ENCODE data around the gene ATRNL1.

ATRNL1 gene, protein sequence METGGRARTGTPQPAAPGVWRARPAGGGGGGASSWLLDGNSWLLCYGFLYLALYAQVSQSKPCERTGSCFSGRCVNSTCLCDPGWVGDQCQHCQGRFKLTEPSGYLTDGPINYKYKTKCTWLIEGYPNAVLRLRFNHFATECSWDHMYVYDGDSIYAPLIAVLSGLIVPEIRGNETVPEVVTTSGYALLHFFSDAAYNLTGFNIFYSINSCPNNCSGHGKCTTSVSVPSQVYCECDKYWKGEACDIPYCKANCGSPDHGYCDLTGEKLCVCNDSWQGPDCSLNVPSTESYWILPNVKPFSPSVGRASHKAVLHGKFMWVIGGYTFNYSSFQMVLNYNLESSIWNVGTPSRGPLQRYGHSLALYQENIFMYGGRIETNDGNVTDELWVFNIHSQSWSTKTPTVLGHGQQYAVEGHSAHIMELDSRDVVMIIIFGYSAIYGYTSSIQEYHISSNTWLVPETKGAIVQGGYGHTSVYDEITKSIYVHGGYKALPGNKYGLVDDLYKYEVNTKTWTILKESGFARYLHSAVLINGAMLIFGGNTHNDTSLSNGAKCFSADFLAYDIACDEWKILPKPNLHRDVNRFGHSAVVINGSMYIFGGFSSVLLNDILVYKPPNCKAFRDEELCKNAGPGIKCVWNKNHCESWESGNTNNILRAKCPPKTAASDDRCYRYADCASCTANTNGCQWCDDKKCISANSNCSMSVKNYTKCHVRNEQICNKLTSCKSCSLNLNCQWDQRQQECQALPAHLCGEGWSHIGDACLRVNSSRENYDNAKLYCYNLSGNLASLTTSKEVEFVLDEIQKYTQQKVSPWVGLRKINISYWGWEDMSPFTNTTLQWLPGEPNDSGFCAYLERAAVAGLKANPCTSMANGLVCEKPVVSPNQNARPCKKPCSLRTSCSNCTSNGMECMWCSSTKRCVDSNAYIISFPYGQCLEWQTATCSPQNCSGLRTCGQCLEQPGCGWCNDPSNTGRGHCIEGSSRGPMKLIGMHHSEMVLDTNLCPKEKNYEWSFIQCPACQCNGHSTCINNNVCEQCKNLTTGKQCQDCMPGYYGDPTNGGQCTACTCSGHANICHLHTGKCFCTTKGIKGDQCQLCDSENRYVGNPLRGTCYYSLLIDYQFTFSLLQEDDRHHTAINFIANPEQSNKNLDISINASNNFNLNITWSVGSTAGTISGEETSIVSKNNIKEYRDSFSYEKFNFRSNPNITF (N-terminal part only)

DNA sequence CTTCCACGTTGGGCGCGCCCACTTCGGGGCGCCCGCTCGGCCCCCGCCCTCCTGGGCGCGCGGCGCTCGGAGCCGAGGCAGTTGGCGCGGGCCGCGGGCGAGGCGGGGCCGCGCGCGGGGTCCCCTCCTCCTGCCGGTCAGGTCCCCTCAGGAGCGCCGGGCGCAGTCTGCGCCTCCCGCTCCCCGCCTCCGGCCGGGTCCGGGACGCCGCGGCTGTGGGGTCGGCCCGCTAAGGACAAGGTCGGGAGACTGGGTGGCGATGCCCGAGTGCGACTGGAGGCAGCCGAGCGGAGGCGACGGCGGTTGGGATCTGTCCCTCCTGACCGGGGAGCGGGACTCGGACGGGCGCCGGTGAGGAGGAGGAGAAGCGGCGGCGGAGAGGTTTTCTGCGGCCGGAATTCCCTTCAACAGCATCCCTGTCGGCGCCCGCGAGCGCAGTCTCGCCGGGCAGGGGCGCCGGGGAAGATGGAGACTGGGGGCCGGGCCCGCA is at the start of gene ATRNL1:
ATRNL1 (plus strand) TSS at position 80 of the 490 bp plus-strand sequence; CDS start at position 466, 386 bp downstream.
- DNase-seq, result no peak

DNA sequence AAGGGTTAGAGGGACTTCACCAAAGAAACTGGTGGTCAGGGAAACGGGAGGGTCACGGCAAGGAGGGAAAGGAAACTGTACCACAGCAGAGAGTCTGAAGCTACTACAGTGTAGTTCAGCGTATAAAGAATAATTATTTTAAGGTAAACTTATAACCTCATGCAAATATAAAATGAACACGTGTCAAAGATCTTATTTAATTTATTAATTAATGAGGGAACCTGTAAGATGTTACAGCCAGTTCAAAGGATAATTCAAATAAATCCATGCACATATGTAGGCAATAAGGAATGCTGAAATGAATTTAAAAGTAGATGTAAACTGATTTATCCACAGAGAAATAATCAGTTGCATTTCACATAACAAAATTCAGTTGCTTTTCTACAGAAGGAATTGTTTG is 49.4 kb upstream of the ATRNL1 start:
- no peak for DNase-seq

DNA sequence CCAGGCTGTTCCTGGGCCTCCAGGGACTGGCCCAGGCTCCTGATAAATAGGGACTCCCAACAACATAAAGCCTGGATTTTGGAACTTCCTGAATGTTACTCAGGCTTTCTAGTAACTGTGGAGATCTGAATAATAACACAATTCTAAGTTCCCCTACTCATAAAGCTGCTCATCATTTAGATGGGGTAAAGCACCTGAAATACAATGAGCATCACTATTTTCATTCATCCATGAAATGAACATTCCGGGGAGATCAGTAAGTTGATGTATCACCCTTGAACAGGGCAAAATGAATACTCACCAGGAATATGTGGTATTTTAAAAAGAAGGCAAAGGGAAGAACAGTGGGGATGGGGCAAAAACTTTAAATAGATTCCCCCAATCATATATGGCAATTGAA is 48.3 kb upstream of the ATRNL1 start:
- DNase-seq, result no peak

DNA sequence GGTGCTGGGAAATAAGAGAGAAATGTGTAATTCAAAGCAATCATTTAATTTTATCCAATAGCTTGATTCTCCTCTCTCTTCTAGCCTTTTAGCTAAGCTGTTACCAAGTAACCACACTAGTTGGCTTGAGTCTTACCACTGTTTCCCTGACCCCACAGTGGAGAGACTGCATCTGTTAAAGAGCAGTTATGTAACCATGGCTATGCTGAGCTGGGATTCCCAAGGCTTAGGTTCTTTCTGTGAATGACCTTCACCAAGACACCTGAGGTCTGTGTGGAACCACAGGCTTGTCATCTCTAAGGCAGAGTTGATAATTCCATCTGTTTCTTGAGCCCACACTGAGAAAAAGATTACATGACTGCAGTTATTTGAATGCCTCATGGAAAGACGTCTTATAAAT is 47.7 kb upstream of the ATRNL1 start:
- DNase-seq, result no peak

DNA sequence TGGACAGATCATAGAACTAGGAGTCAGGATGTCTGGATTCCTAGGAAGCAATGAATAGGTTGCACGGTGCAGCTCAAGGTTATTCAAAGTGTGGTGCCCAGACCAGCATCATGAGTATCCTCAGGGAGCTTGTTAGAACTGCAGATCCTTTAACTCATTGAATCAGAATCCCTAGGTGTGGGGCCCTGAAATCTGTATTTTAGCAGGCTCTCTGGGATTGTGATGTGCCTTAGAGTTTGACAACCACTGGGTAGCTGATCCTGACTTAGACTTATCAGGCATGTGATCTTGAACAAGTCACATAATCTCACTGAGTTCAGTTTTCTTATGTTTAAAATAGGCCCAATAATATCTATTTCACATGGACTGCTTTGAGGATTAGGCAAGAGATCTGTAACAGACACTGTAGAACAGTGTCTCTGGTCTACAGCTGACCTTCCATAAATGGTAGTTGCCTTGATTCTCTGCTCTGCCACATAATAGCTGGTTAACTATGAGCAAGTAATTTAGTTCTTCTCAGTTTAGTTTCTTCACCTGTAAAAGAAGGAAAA is 46.4 kb upstream of the ATRNL1 start:
- no peak for DNase-seq

DNA sequence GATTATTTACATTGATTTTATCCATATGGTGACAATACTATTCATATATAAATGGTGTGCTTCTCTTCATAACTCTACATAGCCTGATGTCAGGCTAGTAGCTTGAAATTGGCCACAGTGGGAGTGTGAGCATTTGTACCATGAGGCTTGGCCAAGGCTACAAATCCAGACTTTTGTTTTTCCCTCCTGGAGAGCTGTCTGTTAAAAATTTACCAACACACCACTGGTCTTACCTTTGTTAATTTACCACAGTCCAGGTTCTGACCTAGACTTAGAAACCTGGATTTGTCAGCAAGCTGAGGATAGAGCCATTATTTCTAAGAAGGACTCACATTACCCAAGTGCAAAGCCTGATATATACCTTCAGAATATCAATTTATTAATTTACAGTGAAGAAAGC is 45.5 kb upstream of the ATRNL1 start:
- DNase-seq, result no peak

DNA sequence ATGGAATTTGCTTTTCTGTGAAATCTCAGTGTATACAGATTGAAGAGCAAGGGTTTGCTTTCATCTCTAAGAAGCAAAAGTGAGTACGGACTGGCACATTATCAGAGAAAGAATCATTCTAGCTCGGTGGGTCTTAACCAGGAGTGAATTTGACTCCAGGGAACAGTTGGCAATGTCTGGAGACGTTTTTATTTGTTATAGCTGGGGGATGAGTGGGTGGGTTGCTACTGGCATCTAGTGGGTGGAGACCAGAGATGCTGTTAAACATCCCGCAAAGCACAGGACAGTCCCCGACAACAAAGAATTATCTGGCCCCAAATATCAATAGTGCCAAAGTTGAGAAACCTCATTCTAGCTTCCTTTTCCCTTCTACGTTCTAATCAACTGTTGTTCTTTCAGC is 43.8 kb upstream of the ATRNL1 start:
- no peak for DNase-seq

DNA sequence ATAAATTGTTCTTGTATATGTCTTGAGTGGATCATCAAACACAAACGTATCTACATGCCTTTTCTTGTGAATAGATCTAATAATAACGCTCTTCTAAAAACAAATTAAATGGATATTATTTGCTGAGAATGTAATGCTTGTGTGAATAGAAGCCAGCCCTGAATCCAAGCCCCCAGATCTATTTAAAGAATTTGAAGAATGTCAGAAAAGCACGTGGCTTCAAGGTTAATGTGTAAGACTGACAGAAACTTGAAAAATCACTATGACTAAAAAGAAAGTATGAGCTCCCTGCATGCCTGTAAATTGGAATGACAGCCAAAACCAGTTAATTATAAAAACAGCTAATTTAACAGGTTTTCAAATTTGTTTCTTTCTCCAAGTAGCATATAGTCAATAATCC is 43.2 kb upstream of the ATRNL1 start:
- no peak for DNase-seq

DNA sequence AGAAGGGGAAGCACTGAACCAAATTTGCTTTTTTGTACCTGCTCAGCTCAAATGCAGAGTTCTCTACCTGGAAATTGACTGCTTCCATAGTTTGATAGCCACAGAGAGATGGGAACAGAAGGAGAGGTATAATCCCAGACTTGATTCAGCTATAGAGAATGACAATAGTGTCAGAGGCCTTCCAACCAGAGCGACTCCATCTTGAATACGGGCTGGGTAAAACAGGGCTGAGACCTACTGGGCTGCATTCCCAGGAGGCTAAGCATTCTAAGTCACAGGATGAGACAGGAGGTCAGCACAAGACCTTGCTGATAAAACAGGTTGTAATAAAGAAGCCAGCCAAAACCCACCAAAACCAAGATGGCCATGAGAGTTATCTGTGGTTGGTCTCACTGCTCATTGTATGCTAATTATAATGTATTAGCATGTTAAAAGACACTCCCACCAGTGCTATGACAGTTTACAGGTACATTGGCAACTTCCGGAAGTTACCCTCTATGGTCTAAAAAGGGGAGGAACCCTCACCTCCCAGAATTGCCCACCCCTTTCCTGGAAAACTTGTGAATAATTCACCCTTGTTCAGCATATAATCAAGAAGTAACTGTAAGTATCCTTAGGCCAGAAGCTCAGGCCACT is 42.7 kb upstream of the ATRNL1 start:
- no peak for DNase-seq

DNA sequence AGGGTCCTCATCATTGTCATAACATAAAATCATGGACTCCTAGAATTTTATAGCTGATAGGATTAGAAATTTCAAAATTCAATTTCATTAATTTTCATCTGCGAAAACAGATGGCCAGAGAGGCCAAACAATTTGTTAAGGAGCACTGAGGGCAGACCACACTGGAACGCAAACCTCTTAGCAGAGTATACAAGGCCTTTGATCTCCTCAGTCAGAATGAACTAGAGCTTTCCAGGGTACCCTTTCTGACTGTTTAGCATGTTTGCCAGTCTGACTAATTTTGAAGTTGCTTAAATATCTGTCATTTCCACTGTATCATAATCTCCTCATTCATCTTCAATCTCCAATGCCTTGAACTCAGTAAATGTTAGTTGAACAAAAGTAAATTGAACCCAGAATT is 41.9 kb upstream of the ATRNL1 start:
- no peak for DNase-seq

DNA sequence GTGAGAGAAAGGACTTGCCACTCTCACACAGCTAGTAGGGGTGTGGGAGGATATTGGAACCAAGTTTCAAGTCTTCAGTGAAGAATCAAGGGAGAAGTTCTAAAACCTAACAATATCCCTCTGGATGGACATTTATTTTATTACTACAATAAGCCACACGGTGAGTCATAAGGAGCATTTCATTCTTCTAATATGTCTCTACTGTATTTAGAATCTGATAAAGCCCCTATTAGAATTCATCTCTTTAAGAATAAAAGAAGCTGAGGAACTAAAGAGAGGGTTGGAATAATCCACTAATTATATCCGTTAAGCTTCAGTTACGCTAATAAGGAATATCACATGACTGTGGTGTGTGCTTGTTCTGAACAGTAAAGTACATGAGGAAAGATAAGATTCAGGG is 40.9 kb upstream of the ATRNL1 start:
- DNase-seq, result no peak

DNA sequence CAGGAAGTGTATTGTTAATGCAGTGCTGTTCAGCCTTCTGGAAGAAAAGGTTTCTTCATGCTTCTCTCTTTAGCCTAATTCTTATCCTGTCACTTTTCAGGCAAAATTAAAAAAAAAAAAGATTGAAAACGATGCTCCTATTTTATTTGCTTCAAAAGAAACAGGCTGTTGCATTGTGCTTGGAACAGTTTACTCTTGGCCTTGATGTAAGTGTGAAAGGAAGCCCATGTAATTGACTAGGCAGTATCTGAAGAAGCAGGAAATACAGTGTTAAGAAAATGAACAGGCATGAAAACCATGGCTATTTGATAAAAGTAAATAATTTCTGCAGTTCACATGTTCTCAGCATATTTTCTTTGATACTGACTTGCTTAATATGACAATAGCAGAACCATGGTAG is 40.4 kb upstream of the ATRNL1 start:
- DNase-seq, result no peak

DNA sequence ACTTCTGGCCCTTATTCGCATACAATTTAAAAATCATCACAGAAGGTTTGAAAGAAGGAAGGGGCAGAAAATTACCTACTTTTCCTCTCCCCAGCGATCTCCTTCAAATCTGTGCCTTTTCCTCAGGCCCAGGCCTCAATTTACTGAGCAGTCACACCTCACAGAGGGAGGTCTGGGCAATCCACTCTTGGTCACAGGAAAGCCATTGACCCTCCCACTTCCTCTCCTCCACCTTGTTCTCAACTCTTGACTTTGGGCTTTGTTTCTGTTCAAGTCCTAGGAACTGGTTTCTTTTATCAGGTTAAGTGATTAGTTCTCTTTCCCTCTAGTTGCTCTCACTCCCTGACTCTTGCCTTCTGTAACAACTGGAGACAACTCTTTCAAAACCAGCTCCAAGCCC is 37.0 kb upstream of the ATRNL1 start:
- DNase-seq, result no peak

DNA sequence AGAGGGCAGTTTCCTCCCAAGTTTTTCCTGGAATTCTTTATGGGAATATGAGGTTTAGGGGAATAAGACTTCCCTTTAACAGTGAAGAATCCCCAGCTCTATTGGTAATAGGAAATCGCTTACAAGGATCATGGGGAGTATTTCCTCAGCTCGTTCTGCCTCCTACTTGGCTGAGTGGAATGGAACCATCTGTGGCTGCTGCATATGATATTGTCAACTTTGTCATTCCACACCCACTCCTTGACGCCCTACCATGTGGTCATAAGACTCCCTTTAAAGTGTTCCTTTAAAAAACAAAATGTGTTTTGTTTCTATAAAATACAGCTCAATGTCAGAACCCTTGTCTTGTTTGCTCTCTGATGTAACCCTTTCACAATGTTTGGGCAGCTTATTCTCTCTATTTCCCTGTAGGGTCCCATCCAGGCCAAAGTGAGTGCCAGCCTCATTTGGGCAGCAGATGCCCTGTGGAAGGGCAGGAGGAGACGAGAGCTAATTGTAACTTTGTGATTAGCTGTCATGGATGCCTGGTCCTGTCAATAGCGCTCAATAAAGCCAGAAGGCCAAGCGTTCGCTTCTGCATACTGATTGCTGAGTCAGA is 33.8 kb upstream of the ATRNL1 start:
- DNase-seq, result no peak

DNA sequence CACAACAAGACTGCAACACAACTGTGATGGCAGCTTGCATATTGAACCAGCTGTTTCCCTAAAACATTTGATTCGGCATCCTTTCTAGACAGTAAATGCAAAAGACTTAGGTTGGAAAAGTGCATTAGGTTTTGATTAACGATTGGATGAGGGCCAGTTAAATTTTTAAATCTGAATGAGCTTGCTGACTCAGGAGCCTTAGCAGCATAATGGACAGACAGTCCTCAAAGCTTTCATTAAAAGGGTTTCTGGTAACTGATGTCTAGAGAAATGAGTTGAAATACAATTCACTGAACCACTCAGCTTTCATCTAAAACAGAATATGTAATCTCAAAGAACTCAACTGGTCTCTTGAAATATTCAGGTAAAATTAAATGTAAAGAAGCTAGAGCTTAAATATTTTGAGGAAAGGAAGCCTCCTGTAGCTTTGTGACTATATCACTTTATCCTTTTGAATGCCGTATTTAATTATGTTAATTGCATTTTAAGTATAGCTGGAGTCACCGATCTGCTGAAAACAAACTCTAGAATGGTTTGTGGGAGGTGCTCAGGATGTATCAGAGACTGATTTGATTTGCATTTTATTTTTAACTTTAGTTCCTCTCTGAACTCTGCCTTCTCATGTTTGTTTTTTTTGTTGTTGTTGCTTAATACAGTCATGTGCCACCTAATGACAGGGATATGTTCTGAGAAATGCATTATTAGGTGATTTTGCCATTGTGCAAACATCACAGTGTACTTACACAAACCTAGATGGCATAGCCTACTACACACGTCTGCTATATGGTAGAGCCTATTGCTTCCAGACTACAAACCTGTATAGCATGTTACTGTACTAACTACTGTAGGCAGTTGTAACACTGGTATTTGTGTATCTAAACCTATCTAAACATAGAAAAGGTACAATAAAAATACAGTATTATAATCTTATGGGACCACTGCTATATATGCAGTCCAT is 29.2 kb upstream of the ATRNL1 start:
- DNase-seq, result peak in 1 of 2 donors; percentile 17

DNA sequence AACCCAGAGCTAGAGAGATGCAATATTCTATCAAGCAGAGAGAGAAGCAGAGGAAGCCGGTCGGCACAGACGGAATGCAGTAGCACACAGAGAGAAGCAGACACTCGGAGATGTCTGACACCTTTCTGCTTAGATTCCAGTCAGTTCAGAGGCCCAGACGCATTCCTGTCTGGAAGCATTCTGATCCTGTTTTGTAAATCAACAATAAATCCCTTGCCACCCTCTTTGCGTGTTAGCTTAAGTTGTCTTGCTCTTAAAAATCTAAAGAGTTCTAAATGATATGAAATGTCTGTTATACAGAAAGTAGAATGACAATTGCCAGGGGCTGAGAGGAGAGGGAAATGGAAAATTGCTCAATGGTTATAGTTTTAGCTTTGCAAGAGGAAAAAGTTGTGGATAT is 27.4 kb upstream of the ATRNL1 start:
- no peak for DNase-seq

DNA sequence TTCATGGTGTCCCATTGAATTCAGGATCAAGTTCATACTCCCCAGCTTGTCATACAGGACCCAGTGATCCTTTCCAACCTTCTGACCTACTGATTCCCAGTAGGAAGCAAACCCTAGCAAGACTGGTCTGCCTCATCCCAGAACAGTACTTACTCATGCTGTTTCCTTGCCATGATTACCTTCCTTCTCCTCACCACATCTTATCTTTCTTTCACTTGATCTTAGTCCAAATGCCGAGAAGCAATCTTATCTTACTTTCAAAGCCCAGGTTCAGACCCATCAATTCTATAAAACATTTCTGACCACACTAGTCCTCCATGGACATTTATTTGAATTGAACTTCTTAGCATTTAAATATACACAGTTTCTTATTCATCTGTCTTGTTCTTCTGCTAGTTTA is 26.6 kb upstream of the ATRNL1 start:
- no peak for DNase-seq

DNA sequence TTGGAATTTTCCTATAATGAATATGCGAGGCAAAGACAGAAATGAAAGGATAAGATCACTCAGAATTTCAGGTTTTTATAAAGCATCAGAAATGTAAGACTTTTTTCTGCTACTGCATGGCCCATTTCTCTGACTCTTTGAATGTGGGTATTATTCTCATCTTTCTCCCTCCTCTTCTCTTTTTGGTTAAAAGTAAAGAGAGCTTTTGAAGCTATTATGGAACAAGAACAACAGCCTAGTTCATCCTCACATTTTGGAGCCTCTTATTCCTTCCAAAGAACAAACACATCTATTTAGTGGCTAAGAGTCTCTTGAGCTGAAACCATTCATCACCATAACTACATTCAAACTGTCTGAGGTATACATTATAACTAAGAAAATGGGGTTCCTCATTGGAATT is 19.4 kb upstream of the ATRNL1 start:
- no peak for DNase-seq

DNA sequence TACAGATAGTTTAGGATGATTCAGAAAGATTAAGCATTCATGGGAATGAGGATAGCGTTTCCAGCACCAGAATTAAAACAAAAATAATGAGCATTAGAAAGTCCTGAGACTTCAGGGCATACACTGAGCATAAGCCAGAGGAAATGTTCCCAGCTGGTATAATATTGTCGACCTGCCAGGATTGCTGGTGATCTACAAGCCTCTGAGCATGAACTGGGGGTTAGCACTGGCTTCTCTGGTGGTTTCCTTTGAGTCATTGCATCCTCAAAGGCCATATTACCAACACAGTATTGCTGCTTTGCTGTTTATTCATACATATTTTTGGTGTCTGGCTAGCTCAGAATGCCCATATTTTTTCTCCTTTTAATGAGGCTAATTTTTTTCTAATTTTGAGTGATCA is 10.7 kb upstream of the ATRNL1 start:
- no peak for DNase-seq

DNA sequence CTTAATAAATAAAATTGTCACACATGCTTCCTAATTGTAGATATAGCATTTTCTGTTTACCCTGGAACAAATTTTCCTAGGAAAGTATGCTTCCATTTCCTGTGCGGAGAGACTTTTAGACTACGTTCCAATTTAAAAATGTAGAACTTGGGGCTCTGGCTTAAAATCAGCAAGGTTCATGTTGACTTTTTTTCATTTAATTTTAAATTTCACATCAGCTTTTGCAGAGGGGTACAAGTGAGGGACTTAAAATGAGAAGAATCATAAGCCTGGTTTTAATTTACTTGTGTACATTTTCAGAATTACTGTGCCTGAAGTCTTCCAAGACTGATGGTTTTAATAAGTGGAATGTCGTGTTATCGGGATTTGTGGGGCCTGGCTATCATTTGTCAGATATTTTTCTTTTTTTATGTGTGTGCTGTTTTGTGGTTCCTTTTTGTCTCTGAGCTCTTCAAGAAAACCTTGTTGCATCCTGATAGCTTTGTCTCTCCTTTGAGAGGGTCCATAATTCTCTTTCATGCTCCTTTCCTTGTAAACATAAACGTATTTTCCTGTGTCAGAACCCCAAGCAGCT is 8.8 kb upstream of the ATRNL1 start:
- no peak for DNase-seq
